ENCODE results near the gene AHCY.
"Not testable (repeated sequence)": the region's sequence is repeated elsewhere in the genome, so short reads cannot be mapped to it uniquely, and the experiment has no call there.

AHCY gene

GRCh38 chr20:34262488-34263288 lies 40.5 kb downstream of the AHCY start:
- in situ Hi-C loops (cut with MboI; ENCODE audit: low sequenced_read_pairs): no loop called here

- in situ Hi-C loops (cut with MboI; ENCODE audit: low sequenced_read_pairs): no loop called here
Measured at GRCh38 chr20:34260208-34260942, 42.8 kb downstream of the AHCY start.

- in situ Hi-C loops (cut with MboI; ENCODE audit: low sequenced_read_pairs): no loop called here
Measured at GRCh38 chr20:34256629-34257124, 46.5 kb downstream of the AHCY start.

GRCh38 chr20:34254979-34255378 lies 48.2 kb downstream of the AHCY start:
- in situ Hi-C loops (cut with MboI; ENCODE audit: low sequenced_read_pairs): no loop called here

GRCh38 chr20:34252431-34253086 lies 50.6 kb downstream of the AHCY start:
- in situ Hi-C loops (cut with MboI; ENCODE audit: low sequenced_read_pairs): not testable (repeated sequence)

- in situ Hi-C loops (cut with MboI; ENCODE audit: low sequenced_read_pairs): no loop called here
Measured at GRCh38 chr20:34251619-34252018, 51.5 kb downstream of the AHCY start.

- in situ Hi-C loops (cut with MboI; ENCODE audit: low sequenced_read_pairs): no loop called here
Measured at GRCh38 chr20:34250005-34250404, 53.1 kb downstream of the AHCY start.

- in situ Hi-C loops (cut with MboI; ENCODE audit: low sequenced_read_pairs): no loop called here
Measured at GRCh38 chr20:34249291-34249690, 53.9 kb downstream of the AHCY start.

GRCh38 chr20:34246126-34246626 lies 57.0 kb downstream of the AHCY start:
- in situ Hi-C loops (cut with MboI; ENCODE audit: low sequenced_read_pairs): no loop called here

- in situ Hi-C loops (cut with MboI; ENCODE audit: low sequenced_read_pairs): no loop called here
Measured at GRCh38 chr20:34243377-34243776, 59.8 kb downstream of the AHCY start.

GRCh38 chr20:34242879-34243278 lies 60.3 kb downstream of the AHCY start:
- in situ Hi-C loops (cut with MboI; ENCODE audit: low sequenced_read_pairs): no loop called here

- in situ Hi-C loops (cut with MboI; ENCODE audit: low sequenced_read_pairs): not testable (repeated sequence)
Measured at GRCh38 chr20:34242015-34242414, 61.1 kb downstream of the AHCY start.

- in situ Hi-C loops (cut with MboI; ENCODE audit: low sequenced_read_pairs): no loop called here
Measured at GRCh38 chr20:34240693-34241615, 62.2 kb downstream of the AHCY start, which contains the start of gene ASIP. Gene ASIP, plus strand, starts transcription at chr20:34241423. Its CDS starts 18,952 bp downstream, at chr20:34260375.

GRCh38 chr20:34240121-34240520 lies 63.0 kb downstream of the AHCY start:
- in situ Hi-C loops (cut with MboI; ENCODE audit: low sequenced_read_pairs): no loop called here

- in situ Hi-C loops (cut with MboI; ENCODE audit: low sequenced_read_pairs): no loop called here
Measured at GRCh38 chr20:34237942-34238341, 65.2 kb downstream of the AHCY start.

GRCh38 chr20:34235875-34236274 lies 67.3 kb downstream of the AHCY start:
- in situ Hi-C loops (cut with MboI; ENCODE audit: low sequenced_read_pairs): no loop called here

GRCh38 chr20:34233687-34234086 lies 69.5 kb downstream of the AHCY start:
- in situ Hi-C loops (cut with MboI; ENCODE audit: low sequenced_read_pairs): no loop called here

GRCh38 chr20:34232494-34233087 lies 70.6 kb downstream of the AHCY start:
- in situ Hi-C loops (cut with MboI; ENCODE audit: low sequenced_read_pairs): no loop called here

GRCh38 chr20:34231634-34232033 lies 71.5 kb downstream of the AHCY start:
- in situ Hi-C loops (cut with MboI; ENCODE audit: low sequenced_read_pairs): no loop called here

Data from hTERT RPE-1 (cell line).